IMR-90 (cell line): Measurements from ENCODE around the gene TINCR.

ENCODE experiments used
- MAZ ChIP-seq: IDR thresholded peaks from 2 replicates; pipeline ENCODE4 v1.6.1; 2012; ENCODE audit warnings: low read depth, mild to moderate bottlenecking, low read length, improper control_type of control experiment, moderate library complexity, borderline replicate concordance
- POLR2A ChIP-seq: IDR thresholded peaks from 2 replicates; pipeline ENCODE4 v1.6.1; 2012; ENCODE audit warnings: mild to moderate bottlenecking, low read depth, low read length
- TF ChIP-seq, protein P1 (sequence below): fragments of 150-350 bp; IDR thresholded peaks from 2 replicates; pipeline ENCODE4 v1.6.1; 2017; ENCODE audit warnings: mild to moderate bottlenecking, antibody characterized with exemption, low read length, low read depth
- TF ChIP-seq, protein P2 (sequence below): conservative IDR thresholded peaks from 2 replicates; pipeline ENCODE4 v1.5.1; 2012; ENCODE audit warnings: mild to moderate bottlenecking, low read depth, low read length, improper control_type of control experiment

DNA sequence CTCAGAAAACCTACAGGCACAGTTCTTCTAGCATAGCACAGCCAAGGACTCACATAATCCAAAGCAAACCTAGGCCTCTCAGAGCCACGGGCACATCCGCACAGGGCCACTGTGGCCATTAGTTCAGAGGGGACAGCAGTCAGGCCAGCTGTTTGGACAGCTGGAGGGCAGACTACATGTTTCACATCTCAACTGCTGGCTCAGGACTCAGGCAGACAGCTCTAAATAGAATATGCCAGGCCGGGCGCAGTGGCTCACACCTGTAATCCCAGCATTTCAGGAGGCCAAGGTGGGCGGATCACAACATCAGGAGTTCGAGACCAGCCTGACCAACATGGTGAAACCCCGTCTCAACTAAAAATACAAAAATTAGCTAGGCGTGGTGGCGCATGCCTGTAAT lies 28.0 kb upstream of the TINCR start:
- TF ChIP-seq, protein P1, sequence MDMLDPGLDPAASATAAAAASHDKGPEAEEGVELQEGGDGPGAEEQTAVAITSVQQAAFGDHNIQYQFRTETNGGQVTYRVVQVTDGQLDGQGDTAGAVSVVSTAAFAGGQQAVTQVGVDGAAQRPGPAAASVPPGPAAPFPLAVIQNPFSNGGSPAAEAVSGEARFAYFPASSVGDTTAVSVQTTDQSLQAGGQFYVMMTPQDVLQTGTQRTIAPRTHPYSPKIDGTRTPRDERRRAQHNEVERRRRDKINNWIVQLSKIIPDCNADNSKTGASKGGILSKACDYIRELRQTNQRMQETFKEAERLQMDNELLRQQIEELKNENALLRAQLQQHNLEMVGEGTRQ = no peak
- no peak for TF ChIP-seq POLR2A
- TF ChIP-seq, protein P2, sequence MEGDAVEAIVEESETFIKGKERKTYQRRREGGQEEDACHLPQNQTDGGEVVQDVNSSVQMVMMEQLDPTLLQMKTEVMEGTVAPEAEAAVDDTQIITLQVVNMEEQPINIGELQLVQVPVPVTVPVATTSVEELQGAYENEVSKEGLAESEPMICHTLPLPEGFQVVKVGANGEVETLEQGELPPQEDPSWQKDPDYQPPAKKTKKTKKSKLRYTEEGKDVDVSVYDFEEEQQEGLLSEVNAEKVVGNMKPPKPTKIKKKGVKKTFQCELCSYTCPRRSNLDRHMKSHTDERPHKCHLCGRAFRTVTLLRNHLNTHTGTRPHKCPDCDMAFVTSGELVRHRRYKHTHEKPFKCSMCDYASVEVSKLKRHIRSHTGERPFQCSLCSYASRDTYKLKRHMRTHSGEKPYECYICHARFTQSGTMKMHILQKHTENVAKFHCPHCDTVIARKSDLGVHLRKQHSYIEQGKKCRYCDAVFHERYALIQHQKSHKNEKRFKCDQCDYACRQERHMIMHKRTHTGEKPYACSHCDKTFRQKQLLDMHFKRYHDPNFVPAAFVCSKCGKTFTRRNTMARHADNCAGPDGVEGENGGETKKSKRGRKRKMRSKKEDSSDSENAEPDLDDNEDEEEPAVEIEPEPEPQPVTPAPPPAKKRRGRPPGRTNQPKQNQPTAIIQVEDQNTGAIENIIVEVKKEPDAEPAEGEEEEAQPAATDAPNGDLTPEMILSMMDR = no peak
- TF ChIP-seq MAZ = no peak
